Hepatocyte (in vitro differentiated cells): ENCODE results near the gene CSRP3.

Experiments
- EZH2 ChIP-seq: fragments of 200-600 bp; sonication (generic); IDR thresholded peaks from 2 replicates; pipeline ENCODE4 v1.6.1; 2016; ENCODE audit warnings: antibody characterized with exemption, mild to moderate bottlenecking, borderline replicate concordance
- TF ChIP-seq, protein P1 (sequence below): fragments of 200-600 bp; sonication (generic); IDR thresholded peaks from 2 replicates; pipeline ENCODE4 v1.5.1; 2016; ENCODE audit warnings: antibody characterized with exemption, mild to moderate bottlenecking; ENCODE audit not compliant: poor library complexity

DNA sequence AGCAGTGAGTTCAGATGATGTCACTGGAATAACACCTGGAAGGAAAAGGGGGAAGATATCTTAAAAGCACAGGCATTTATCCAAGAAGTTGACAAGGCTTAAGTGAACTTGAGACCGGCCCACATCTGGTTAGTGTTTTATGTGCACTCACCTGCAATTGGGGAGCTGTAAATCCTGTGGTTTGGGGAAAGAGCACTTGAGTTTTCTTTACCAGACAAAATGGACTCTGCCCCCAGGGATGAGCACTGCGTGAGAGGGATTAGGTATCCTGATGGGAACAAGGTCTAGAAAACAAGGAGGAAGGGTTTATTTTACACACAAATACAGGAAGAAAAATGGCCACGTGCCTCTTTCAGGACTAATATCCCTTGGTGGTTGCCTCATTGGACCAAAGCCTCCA lies 23.8 kb upstream of the CSRP3 start:
- TF ChIP-seq, protein P1, sequence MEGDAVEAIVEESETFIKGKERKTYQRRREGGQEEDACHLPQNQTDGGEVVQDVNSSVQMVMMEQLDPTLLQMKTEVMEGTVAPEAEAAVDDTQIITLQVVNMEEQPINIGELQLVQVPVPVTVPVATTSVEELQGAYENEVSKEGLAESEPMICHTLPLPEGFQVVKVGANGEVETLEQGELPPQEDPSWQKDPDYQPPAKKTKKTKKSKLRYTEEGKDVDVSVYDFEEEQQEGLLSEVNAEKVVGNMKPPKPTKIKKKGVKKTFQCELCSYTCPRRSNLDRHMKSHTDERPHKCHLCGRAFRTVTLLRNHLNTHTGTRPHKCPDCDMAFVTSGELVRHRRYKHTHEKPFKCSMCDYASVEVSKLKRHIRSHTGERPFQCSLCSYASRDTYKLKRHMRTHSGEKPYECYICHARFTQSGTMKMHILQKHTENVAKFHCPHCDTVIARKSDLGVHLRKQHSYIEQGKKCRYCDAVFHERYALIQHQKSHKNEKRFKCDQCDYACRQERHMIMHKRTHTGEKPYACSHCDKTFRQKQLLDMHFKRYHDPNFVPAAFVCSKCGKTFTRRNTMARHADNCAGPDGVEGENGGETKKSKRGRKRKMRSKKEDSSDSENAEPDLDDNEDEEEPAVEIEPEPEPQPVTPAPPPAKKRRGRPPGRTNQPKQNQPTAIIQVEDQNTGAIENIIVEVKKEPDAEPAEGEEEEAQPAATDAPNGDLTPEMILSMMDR, result no peak
- TF ChIP-seq EZH2, result no peak
